HCT116 (cell line): ENCODE data around the gene NMB.

Source experiments
- EGR1 ChIP-seq: IDR thresholded peaks from 2 replicates; pipeline ENCODE4 v1.6.1; 2012; ENCODE audit warnings: low read depth
- SRF ChIP-seq: IDR thresholded peaks from 2 replicates; pipeline ENCODE4 v1.6.1; 2012; ENCODE audit warnings: low read depth
- TF ChIP-seq, protein P1 (sequence below), 3 experiments: fragments of 200-600 bp in 1 of 3; sonication (generic) in 1 of 3; IDR thresholded peaks in 2 of 3; conservative IDR thresholded peaks in 1 of 3; 2 replicates each; pipeline ENCODE4 v1.5.1; 2012 to 2017; ENCODE audit warnings: low read depth in 2 of 3, low read length in 2 of 3, antibody characterized with exemption in 1 of 3, borderline replicate concordance in 1 of 3, control low read depth in 1 of 3, mild to moderate bottlenecking in 1 of 3, mixed read lengths in 1 of 3, mixed run types in 1 of 3, moderate library complexity in 1 of 3; ENCODE audit not compliant: insufficient read depth in 1 of 3

DNA sequence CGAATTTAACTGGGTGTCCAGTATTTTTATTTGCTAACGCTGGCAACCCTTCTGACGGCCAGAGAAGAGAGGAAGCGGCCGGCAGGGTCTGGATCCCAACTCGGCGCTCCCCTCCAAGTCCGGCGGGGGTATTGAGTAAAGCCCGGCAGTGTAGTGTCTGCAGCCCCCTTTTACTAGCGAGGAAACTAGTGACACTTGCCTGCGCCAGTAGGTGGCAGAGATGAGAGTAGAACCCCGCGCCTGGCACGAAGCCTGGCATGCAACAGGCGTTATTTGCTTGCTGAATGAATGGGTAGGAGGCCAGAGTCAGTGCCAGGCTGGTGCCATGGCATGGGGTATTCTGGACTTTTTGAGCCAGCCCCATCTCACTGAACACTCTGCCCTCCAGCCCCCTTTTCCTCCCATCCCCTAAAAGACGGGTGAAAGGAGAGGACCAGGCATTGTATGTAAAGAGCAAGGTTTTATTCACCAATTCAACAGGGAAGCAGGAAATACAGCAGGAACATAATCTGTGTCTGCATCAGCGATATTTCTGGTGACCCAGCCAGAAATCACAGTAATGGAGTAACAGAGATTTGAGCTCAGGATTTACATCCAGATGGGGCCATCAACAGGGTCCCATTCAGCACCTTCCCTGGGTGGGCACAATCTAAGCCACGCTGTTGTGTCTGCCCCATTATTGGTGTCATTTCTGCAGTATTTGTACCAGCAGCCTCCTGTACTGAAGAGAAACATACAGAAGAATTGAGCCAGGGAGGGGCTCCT lies 3.1 kb downstream of the NMB start:
- TF ChIP-seq, protein P1, sequence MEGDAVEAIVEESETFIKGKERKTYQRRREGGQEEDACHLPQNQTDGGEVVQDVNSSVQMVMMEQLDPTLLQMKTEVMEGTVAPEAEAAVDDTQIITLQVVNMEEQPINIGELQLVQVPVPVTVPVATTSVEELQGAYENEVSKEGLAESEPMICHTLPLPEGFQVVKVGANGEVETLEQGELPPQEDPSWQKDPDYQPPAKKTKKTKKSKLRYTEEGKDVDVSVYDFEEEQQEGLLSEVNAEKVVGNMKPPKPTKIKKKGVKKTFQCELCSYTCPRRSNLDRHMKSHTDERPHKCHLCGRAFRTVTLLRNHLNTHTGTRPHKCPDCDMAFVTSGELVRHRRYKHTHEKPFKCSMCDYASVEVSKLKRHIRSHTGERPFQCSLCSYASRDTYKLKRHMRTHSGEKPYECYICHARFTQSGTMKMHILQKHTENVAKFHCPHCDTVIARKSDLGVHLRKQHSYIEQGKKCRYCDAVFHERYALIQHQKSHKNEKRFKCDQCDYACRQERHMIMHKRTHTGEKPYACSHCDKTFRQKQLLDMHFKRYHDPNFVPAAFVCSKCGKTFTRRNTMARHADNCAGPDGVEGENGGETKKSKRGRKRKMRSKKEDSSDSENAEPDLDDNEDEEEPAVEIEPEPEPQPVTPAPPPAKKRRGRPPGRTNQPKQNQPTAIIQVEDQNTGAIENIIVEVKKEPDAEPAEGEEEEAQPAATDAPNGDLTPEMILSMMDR (IDR thresholded peaks at IDR 0.05 in 2 of 3, conservative IDR thresholded peaks at IDR 0.05 in 1 of 3; ENCODE audit: borderline replicate concordance in 1 of 3, insufficient read depth in 1 of 3, low read depth in 2 of 3, low read length in 2 of 3) = peak; percentile 71 to 82 (median 75)
- no peak for TF ChIP-seq EGR1
- no peak; the same call in 1 of the 2 replicates for TF ChIP-seq SRF
